Pulmonary artery endothelial cell (primary cell): Measurements from ENCODE around the gene MEF2A. TPM values are rescaled to one million over a fixed set of nuclear protein-coding genes. Genes with fewer than 3 reads are reported as not detected.
A peak's percentile ranks its signal among the peaks of the same experiment; 100 is the strongest.
"Not testable (repeated sequence)": the region's sequence is repeated elsewhere in the genome, so short reads cannot be mapped to it uniquely, and the experiment has no call there.

ENCODE experiments used
- DNase-seq: peaks from one replicate; pipeline ENCODE4 v3.0.0-alpha.2; 2011; ENCODE audit warnings: low read depth, low spot score
- total RNA-seq: library from RNA; depleted of rRNA; stranded (reverse); fragments of >200 nt; gene quantifications from 2 replicates; pipeline ENCODE4 v1.2.3, GENCODE V29; 2014

Gene MEF2A
- total RNA-seq, result 23.9 and 24.2 TPM in 2 replicates

DNA sequence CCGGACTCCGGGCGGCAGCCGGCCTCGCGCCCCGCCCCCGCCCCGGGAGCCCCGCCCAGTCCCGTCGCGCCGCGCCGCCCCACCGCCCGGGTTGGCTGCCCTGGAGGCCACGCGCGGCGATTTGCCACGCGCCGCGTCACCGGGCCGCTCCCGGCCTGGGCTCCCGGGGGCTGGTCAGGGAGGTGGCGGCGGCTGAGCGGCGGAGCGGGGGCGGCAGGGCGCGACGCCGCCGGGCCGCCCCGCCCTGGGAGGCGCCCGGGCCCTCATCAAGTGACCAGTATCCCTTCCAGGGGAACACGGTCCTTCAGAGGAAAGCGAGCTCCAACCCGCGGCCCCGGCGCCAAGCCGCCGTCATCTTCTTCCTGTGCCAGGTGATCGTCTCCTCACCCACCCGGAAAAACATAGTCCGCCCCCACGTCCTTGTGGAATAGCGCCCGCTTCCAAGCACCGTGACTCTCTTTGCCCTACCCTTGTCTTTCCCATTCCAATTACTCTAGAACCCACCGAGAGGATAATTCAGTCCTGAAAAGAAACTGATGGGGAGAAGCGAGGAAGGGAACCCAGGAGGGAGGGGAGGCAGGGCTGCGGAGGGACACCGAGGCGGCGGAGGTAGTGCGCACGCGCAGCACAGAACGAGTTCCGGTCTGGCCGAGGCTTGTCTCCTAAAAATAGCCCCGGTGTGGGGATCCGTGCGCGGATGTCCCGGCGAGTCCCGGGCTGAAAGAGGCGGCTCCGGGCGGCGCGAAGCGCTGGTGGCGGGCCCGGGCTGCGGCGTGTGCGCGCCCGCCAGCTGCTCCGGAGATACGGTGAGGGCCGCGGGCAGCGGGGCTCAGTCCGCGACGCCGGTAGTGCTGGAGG, at the start of gene MEF2A:
Gene MEF2A, plus strand, starts transcription at position 686 of the 858 bp plus-strand sequence. CDS start 67,136 bp downstream, outside the sequence.
- peak; percentile 79 for DNase-seq

GRCh38 chr15:99518191-99518590, 47.6 kb upstream of the MEF2A start:
- no peak for DNase-seq

GRCh38 chr15:99519366-99519765, 46.4 kb upstream of the MEF2A start:
- DNase-seq, result not testable (repeated sequence)

DNA sequence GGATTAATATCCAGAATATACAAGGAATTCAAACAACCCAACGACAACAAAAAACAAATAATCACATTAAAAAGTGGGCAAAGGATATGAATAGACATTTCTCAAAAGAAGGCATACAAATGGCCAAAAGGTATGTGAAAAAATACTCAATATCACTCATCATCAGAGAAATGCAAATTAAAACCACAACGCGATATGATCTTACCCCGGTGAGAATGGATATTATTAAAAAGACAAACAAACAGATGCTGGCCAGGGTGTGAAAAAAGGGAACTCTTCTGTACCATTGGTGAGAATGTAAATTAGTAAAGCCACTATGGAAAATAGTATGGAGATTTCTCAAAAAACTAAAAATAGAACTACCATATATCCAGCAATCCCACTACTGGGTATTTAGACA, 43.5 kb upstream of the MEF2A start:
- no peak for DNase-seq

- DNase-seq, result no peak
These were observed 39.6 kb upstream of the MEF2A start for GRCh38 chr15:99526176-99526575.

GRCh38 chr15:99526671-99527070, 39.1 kb upstream of the MEF2A start:
- DNase-seq, result no peak

GRCh38 chr15:99536422-99537040, 29.3 kb upstream of the MEF2A start:
- peak; percentile 26 for DNase-seq

DNA sequence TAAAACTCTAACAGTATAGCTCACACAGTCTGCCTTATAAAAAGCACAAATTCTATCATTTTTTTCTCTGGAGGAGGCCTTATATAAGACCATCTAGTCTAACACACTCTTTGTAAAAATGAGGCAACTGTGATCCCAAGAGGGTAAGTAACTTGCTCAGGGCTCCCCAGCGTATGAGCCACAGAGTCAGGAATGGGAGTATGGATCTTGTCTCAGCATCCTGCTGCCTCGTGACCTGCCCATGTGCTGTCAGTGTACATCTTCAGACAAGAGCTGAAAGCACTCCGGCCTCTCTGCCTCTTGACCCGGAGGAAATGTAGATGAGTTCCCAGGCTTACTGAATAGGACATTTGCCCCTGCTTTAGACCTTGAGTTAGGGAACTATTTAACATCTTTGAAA, 28.4 kb upstream of the MEF2A start:
- DNase-seq, result no peak

GRCh38 chr15:99538261-99538660, 27.5 kb upstream of the MEF2A start:
- no peak for DNase-seq

GRCh38 chr15:99542828-99543227, 23.0 kb upstream of the MEF2A start:
- DNase-seq, result no peak

GRCh38 chr15:99545605-99546004, 20.2 kb upstream of the MEF2A start:
- no peak for DNase-seq

DNA sequence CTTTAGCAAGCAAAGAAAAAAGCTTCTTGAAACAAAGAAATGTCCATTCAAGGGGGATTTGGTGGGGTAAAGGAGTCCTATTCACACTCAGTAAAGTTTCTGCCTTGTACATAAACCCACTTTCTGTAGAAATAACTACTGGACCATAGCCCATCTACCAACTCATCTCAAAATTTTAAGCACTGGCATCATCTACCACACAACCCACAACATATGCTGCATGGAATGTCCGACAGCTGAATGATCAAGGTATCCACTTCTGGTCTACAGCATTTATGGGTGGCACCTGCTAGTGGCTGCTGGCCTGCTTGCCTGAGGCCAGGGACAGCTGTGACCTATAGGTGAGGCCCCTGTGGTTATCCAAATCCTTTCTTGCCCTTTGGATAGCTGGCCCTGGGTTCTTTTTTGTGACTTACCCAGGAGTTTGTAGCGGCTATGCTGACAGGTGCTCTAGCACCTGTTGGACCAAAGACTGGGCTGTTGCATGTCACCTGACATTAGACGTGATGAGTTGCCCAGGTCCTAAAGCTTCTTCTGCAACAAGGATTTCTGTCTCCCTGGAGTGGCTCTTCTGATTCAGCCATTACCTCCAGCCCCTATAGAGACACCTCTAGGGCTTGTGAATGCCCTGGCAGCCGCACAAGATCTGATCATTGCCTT, 19.2 kb upstream of the MEF2A start:
- DNase-seq, result no peak

GRCh38 chr15:99547517-99547916, 18.3 kb upstream of the MEF2A start:
- no peak for DNase-seq

- DNase-seq, result no peak
These were observed 15.7 kb upstream of the MEF2A start for GRCh38 chr15:99550077-99550476.

- DNase-seq, result no peak
These were observed 13.7 kb upstream of the MEF2A start for GRCh38 chr15:99552111-99552510.

DNA sequence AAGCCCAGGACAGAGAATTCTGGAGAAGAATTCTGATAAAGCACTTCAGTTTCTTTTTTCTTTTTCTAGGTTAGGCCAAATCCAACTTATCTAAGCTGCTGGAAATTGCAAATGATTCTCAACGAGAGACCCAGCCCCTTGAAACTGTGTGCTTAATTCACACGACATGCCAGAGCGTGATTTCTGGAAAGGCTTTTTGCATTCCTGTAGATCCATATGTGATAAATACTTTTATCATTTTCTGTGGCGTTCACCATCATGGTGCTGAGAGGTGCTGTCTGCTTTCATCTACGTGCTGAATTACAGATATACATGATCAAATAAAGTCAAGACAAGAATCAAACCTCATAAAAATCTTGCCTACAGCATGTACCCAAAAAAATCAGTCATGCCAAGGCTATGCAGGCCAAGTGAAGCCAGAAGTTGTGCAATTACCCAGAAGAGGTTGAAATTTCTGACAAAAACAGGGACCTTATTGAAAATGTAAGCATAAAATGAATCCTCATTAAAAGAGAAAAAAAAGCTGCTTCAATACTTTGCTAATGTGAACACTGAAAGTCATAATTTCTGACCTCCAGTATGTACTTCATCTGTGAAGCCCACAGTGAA, 10.8 kb upstream of the MEF2A start:
- no peak for DNase-seq

GRCh38 chr15:99556011-99556410, 9.8 kb upstream of the MEF2A start:
- no peak for DNase-seq

DNA sequence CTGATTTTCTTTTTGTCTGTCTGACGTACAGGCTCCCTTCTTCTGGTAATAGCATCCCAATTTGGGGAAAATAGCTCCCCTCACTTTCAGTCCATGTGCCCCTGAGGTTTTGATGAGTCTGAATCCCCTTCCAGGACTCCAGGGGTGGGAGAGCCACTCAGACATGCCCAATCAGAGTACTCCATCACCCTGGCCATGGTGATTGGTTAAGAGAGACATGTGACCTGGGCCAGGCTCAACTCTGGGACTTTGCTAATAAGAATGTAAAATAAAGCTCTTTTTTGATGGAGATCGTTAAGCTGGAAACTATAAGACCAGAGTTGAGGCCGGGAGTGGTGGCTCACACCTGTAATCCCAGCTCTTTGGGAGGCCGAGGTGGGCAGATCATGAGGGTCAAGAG, 9.2 kb upstream of the MEF2A start:
- no peak for DNase-seq

DNA sequence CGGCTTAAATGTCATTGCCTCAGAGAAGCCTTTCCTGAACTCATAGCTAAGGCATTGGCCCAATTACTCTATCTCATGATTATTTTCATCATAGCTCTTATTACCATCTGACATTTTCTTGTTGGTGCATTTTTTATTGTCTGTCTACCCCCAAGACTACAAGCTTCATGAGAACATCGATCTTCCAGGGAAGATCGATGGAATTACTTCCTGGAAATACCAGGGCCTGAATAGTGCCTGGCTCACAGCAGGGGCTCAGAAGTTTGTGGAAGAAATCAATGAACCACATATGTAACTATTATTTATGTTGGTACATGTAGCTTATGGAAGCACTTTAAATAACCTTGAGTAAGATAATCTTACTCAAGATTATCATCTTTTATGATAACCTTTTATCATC, 7.7 kb upstream of the MEF2A start:
- no peak for DNase-seq

DNA sequence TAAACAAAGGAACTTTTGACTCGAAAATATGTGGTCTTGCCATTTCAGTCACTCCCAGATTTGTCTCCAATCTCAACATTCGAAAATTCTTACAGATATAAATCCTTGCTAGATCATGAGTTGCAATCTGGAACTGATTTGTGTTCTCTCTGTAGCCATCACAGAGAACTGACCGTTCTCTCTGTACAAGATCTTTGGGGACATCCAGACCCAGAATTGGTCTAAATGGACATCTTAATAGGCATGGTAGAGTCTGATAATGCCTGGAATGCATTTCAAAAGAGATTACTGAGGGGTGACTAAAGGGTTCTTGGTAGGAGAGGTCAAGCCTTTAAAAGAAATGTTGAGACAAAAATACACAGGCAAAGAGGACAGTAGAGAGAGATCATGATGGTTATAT, 7.2 kb upstream of the MEF2A start:
- DNase-seq, result no peak

GRCh38 chr15:99561476-99562230, 4.1 kb upstream of the MEF2A start:
- DNase-seq, result no peak
